ENCODE measurements around the gene PKP4. TPM values are rescaled to one million over a fixed set of nuclear protein-coding genes. Genes with fewer than 3 reads are reported as not detected.
"Not testable (repeated sequence)": the region's sequence is repeated elsewhere in the genome, so short reads cannot be mapped to it uniquely, and the experiment has no call there.

PKP4 gene
- total RNA-seq, 1 donor, result 62.2 TPM

GRCh38 chr2:158702740-158703139 is 246.0 kb downstream of the PKP4 start:
- no peak overlapping the region for H3K4me3 ChIP-seq (ENCODE audit: low read depth, low read length)
- DNase-seq (ENCODE audit: low read depth), result no peak
- no peak for TF ChIP-seq CTCF (IDR thresholded peaks at IDR 0.05; ENCODE audit: insufficient read depth, low read depth, low read length)

- not testable (repeated sequence) for DNase-seq (ENCODE audit: low read depth); H3K4me3 ChIP-seq (ENCODE audit: low read depth, low read length)
Observed at GRCh38 chr2:158704724-158705465, 248.1 kb downstream of the PKP4 start.

GRCh38 chr2:158712791-158713522 is 256.2 kb downstream of the PKP4 start:
- no peak overlapping the region for H3K4me3 ChIP-seq (ENCODE audit: low read depth, low read length)
- TF ChIP-seq CTCF (IDR thresholded peaks at IDR 0.05; ENCODE audit: insufficient read depth, low read depth, low read length), result no peak
- DNase-seq (ENCODE audit: low read depth), result no peak

- DNase-seq (ENCODE audit: low read depth), result no peak
- no peak for TF ChIP-seq CTCF (IDR thresholded peaks at IDR 0.05; ENCODE audit: insufficient read depth, low read depth, low read length)
Observed at GRCh38 chr2:158713523-158714138, 256.9 kb downstream of the PKP4 start.

GRCh38 chr2:158714420-158714819 is 257.7 kb downstream of the PKP4 start:
- DNase-seq (ENCODE audit: low read depth), result no peak
- H3K4me3 ChIP-seq (ENCODE audit: low read depth, low read length), result no peak overlapping the region
- TF ChIP-seq CTCF (IDR thresholded peaks at IDR 0.05; ENCODE audit: insufficient read depth, low read depth, low read length), result no peak

More at GRCh38 chr2:158713523-158714138, 256.9 kb downstream of the PKP4 start:
- H3K4me3 ChIP-seq (ENCODE audit: low read depth, low read length), result no peak overlapping the region

- TF ChIP-seq CTCF (IDR thresholded peaks at IDR 0.05; ENCODE audit: insufficient read depth, low read depth, low read length), result no peak
- H3K4me3 ChIP-seq (ENCODE audit: low read depth, low read length), result no peak overlapping the region
- no peak for DNase-seq (ENCODE audit: low read depth)
Observed at GRCh38 chr2:158715357-158715756, 258.6 kb downstream of the PKP4 start.

- DNase-seq (ENCODE audit: low read depth), result no peak
- H3K4me3 ChIP-seq (ENCODE audit: low read depth, low read length), result no peak overlapping the region
- TF ChIP-seq CTCF (IDR thresholded peaks at IDR 0.05; ENCODE audit: insufficient read depth, low read depth, low read length), result no peak
Observed at GRCh38 chr2:158716121-158716791, 259.5 kb downstream of the PKP4 start.

Measured in fibroblast of villous mesenchyme (primary cell).